NCI-H524 (cell line): Measurements from ENCODE around the gene FZD4.

Experiments used
- DNase-seq, 2 experiments: peaks; one replicate each; lab custom pipeline; 2025; lab: John Stamatoyannopoulos, UW

Gene FZD4

DNA sequence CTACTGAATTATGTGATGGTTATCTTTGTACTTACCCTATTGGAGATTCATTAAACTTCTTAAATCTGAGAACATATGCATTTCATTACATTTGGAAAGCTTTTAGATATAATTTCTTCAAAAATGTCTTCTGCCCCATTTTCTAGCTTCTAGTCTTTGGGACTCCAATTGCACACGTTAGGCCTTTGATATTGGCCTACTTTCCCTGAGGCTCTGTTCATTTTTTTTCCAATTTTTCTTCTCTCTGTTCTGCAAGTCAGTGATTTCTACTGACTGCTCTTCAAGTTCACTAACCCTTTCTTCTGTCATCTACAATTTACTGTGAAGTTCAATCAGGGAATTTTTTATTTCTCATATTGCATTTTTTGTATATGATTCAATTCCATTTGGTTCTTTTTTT lies 43.0 kb downstream of the FZD4 start:
- no peak for DNase-seq

GRCh38 chr11:86910592-86910991 lies 44.6 kb downstream of the FZD4 start:
- DNase-seq, result no peak

DNA sequence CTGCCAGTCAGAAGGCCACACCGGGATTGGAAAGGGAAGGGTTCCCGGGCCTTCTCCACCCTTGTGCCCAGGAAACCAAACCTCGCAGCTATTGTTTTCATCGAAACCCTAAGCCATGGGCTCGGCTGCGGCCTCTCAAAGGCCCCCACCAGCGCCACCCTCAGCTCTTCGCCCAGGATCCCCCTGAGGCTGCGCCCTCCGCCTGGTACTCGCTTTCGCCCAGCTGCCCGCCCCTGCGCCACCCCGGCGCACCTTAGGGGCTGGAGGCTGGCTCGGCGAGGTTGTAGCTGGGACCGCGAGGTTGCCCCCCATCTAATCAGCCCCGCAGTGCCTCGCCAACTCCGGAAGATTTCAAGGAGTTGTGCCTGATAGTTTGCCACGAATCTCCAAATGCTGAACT lies 49.0 kb downstream of the FZD4 start:
- DNase-seq, result no peak

DNA sequence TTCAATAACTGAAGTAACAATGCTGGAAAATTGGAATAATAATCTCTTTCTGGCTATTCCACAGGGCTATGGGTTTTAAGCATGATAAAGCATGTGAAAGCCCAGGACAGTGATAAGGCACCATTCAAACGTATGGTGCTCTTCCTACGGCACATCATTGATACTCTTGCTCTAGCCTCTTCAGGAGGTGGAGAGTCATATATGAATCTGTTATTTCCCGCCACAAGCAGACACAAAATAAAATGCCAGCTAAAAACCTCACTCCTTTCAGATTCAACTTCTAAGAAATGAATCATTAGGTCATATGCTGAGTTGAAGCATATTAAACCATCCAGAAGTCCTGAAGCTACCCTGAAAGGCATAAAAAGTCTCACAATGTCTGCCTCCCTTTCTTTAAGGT lies 49.9 kb downstream of the FZD4 start:
- DNase-seq, result no peak

DNA sequence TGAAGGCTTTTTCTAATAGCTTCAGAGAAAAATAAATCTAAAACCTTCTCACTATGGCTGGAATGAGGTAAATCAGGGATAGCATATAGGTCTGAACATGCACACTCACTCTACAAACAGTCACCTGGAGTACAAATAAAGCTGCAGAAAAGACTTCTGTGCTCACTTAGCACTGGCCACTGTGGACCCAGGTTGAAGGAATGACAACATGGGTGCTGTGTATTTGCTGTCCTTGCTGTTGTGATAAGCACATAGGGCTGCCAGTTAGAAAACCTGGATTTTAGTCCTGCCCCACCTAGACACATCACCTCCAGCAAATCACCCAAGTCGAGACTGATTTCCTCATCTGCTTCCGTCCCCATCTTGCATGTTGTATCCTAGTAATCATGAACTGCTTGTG lies 51.2 kb downstream of the FZD4 start:
- peak in 1 of 2 experiments; percentile 35 for DNase-seq

- no peak for DNase-seq
These were observed 52.9 kb downstream of the FZD4 start for GRCh38 chr11:86902345-86902744.

- no peak for DNase-seq
These were observed 53.6 kb downstream of the FZD4 start for GRCh38 chr11:86901599-86901998.

DNA sequence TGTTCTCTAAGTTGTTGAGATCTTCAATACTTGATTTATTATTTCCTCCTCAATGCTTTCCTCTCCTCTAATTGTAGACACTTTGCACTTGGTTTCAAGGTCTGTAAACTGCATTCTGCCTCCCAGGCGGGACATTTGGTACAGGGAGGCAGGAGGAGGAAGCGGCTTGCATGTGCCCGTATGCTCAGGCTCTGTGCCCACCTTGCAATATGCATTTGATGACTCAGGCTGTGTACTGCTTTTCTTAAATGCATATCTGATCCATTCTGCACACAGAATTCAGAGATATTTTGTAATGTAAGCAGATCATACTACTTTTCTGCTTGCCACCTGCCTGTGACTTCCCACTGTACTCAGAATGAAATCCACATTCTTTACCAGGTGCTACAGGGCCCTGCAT lies 55.0 kb downstream of the FZD4 start:
- DNase-seq, result no peak

GRCh38 chr11:86898689-86899088 lies 56.5 kb downstream of the FZD4 start:
- DNase-seq, result no peak

- peak in 1 of 2 experiments; percentile 65 for DNase-seq
These were observed 58.8 kb downstream of the FZD4 start for GRCh38 chr11:86896441-86896841.
